GM13976 (cell line): ENCODE measurements around the gene TRHDE.

Experiments used
- DNase-seq: peaks from one replicate; pipeline ENCODE4 v3.0.0; 2012; ENCODE audit warnings: low spot score
- in situ Hi-C: fragments of 300-500 bp; cut with MboI; formaldehyde crosslinking; loops from one replicate; pipeline ENCODE4 v1.12.0; 2022; ENCODE audit warnings: low sequenced_read_pairs, mixed read lengths, inconsistent platforms; ENCODE audit not compliant: unreplicated experiment
- TF ChIP-seq, protein P1 (sequence below): IDR thresholded peaks from 2 replicates; pipeline ENCODE4 v1.5.1; 2012; ENCODE audit warnings: borderline replicate concordance, mild to moderate bottlenecking; ENCODE audit not compliant: insufficient read depth; ENCODE audit errors: extremely low read depth, missing control alignments, control extremely low read depth

The TRHDE gene

DNA sequence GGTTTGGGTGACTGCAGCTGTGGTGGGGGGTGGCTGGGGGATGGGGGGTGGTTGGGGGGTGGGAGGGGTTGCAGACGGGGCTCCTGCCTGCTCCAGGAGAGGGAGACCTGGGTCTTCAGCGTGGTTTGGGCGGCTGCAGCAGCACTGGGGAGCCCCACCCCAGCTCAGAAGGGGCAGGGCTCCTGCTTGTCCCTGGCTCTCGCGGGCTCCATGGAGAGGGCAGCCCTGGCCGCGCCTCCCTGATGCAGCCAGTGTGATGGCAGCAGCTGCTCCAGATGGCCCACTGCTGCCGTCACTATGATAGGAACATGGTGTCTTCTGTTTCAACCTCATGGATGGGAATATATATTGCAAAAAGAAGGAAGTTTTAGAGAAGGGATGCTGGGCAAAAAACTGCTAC is 22.9 kb downstream of the TRHDE start:
- in situ Hi-C loops: no loop called here
- TF ChIP-seq, protein P1, sequence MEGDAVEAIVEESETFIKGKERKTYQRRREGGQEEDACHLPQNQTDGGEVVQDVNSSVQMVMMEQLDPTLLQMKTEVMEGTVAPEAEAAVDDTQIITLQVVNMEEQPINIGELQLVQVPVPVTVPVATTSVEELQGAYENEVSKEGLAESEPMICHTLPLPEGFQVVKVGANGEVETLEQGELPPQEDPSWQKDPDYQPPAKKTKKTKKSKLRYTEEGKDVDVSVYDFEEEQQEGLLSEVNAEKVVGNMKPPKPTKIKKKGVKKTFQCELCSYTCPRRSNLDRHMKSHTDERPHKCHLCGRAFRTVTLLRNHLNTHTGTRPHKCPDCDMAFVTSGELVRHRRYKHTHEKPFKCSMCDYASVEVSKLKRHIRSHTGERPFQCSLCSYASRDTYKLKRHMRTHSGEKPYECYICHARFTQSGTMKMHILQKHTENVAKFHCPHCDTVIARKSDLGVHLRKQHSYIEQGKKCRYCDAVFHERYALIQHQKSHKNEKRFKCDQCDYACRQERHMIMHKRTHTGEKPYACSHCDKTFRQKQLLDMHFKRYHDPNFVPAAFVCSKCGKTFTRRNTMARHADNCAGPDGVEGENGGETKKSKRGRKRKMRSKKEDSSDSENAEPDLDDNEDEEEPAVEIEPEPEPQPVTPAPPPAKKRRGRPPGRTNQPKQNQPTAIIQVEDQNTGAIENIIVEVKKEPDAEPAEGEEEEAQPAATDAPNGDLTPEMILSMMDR: no peak
- DNase-seq: no peak

DNA sequence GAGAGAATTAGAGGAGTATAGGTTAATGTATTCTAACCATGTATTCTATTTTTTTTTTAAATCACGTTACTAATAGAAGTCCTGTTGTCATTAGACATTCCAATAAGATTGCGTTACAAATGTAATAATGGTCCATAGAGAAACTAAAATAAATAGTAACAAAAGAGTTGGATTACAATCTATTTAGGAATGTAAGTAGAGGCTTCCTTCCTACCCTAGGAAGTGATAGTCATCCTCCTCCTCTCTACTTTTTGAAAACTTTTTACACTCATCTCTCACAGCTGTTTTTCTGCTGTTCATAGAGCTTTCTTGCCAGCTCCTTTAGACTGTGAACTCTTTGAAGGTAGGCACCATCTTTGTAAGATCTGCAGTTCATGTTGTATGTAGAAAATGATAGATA is 23.6 kb downstream of the TRHDE start:
- in situ Hi-C loops: no loop called here
- TF ChIP-seq, protein P1: no peak
- no peak for DNase-seq

DNA sequence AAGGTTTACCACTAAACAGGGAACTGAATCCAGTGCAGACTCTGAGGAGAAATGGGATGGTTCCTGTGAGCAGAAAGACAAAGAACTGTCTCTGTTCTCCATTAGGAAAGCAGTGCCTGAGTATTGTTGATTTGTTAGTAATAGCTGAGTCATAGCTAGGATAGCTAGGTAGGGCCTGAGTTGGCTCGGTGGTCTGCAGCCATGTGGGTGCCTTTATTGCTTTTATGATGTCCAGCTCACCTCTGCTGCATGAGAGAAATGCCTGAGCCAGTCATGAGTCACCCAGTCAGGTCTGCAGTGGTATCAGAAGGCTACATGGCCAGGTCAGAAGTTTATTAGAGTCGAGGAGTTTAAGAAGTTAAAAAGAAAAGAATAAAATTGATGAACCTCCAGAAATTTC is 24.2 kb downstream of the TRHDE start:
- TF ChIP-seq, protein P1: no peak
- in situ Hi-C loops: no loop called here
- DNase-seq: no peak

DNA sequence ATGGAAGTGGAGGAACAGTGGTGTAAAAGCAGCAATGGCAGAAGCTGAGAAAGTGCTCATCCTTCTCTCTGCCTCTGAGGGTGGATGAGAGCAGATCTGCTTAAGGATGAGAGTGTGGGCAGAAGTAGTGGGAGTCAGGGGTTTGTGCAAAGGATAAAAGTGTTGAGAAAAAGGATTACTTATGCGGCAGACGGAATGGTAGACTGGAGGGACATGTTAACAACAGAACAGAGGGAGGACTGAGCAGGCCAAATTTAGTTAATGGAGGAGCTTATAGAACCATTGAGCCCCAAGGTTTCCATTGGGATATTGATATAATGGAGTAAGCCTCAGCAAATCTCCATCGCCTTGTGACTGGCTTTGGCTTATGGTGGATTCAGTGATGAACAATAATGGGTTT is 25.5 kb downstream of the TRHDE start:
- no peak for DNase-seq
- in situ Hi-C loops: no loop called here
- TF ChIP-seq, protein P1: no peak

DNA sequence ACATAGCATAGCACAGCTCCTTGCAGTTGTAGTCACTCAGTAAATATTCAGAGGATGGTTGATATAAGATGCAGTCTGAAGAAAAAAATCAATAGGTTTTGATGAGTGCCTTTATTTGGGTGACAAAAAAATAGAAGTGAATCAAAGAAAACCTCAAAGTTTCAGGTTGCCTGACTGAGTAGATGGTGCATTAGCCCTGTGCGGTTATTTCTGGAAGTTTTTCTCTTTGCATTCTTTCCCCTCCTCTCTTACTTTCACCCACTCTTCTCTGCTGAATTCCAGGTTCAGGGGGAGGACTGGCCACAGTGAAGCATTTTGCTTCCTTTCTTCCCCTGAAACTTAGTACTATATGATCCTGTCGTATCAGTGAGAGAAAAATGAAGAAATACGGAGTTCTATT is 28.6 kb downstream of the TRHDE start:
- in situ Hi-C loops: no loop called here
- no peak for DNase-seq
- TF ChIP-seq, protein P1: no peak

DNA sequence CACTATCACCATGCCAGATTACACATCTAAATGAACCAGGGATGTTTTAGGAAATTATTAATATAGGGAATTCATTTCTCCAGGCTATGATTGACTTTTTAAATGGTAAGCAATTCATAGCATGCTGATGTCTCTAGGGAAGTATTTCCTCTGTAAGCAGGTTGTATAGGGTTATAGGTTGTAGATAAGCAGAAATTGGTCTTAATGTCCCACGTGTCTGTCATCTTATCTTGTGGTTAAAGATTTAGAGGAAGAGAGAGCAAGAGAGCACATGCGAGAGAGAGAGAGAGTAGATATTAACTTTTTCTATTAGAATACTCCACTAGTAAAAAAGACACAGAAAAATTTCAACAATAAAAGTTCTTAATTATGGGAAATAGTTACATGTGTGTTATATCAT is 32.6 kb downstream of the TRHDE start:
- TF ChIP-seq, protein P1: no peak
- in situ Hi-C loops: no loop called here
- DNase-seq: no peak

DNA sequence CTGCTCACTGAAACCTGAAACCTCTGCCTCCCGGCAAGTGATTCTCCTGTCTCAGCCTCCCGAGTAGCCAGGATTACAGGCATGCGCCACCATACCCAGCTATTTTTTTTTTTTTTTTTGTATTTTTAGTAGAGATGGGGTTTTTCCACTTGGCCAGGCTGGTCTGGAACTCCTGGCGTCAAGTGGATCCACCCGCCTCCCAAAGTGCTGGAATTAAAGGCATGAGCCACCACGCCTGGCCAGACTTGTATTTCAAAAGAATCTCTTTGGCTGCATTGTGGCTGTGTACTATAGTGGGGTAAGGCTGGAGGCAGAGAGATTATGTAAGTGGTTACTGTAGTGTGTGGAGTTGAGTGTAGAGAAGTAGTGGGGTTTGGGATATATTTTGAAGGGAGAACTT is 35.1 kb downstream of the TRHDE start:
- TF ChIP-seq, protein P1: no peak
- in situ Hi-C loops: no loop called here
- DNase-seq: no peak
